Measurements from ENCODE around the gene BIRC2.

Gene BIRC2

GRCh38 chr11:102406099-102406498 lies 59.1 kb downstream of the BIRC2 start:
- H3K9me3 ChIP-seq (ENCODE audit: low read length), result no peaks in the 10 kb centered on the region
- no peaks in the 10 kb centered on the region for H3K9me2 ChIP-seq (ENCODE audit: low read depth, low read length)
- H3K4me2 ChIP-seq (ENCODE audit: low read length), result no peak overlapping the region
- H2AFZ ChIP-seq (ENCODE audit: low read length), result no peak overlapping the region
- peaks cover 17% of the 10 kb centered on the region for H3K4me1 ChIP-seq (ENCODE audit: insufficient read depth, low read length, severe bottlenecking)
- H3K27ac ChIP-seq (ENCODE audit: low read depth, low read length, poor library complexity, severe bottlenecking), result no peak overlapping the region
- H3F3A ChIP-seq (ENCODE audit: insufficient read depth, low read length), result peaks cover 9% of the 10 kb centered on the region
- peaks cover 58% of the 10 kb centered on the region for H3K79me2 ChIP-seq (ENCODE audit: insufficient read depth, low read length)
- H3K27me3 ChIP-seq (ENCODE audit: insufficient read depth, low read length), result no peaks in the 10 kb centered on the region
- no peak overlapping the region for H3K4me3 ChIP-seq (ENCODE audit: low read depth, low read length, poor library complexity, severe bottlenecking)
- TF ChIP-seq CTCF (IDR thresholded peaks at IDR 0.05; ENCODE audit: low read length), result no peak
- TF ChIP-seq EZH2 (IDR thresholded peaks at IDR 0.05; ENCODE audit: borderline replicate concordance, low read length), result no peak
- peaks cover 71% of the 10 kb centered on the region for H3K36me3 ChIP-seq (ENCODE audit: insufficient read depth, low read length)
- no peak overlapping the region for H3K9ac ChIP-seq (ENCODE audit: low read length)
- H4K20me1 ChIP-seq (ENCODE audit: insufficient read depth, low read length), result peaks cover 2% of the 10 kb centered on the region; the same call in 1 of the 2 replicates

DNA sequence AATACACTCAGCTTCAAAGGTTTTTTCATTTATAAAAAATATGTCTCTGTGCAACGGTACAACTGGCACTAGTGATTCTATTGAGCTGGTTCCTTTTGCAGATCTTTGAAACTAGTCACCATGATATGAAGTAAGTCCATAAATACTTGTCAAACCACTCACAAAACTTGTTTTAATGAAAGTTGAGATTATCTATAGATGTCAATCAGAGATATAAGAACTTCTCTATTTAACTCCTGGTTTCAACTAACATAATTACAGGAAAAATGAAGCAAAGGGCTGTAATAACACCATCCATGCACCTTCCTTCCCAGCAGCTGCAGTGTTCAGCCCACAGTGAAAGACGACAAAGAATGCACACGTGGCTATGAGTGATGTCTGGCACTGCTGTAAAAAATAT lies 60.9 kb downstream of the BIRC2 start:
- TF ChIP-seq CTCF (IDR thresholded peaks at IDR 0.05; ENCODE audit: low read length), result no peak
- no peak for TF ChIP-seq EZH2 (IDR thresholded peaks at IDR 0.05; ENCODE audit: borderline replicate concordance, low read length)
- H4K20me1 ChIP-seq (ENCODE audit: insufficient read depth, low read length), result peaks cover 2% of the 10 kb centered on the region; the same call in 1 of the 2 replicates
- H3K79me2 ChIP-seq (ENCODE audit: insufficient read depth, low read length), result peaks cover 76% of the 10 kb centered on the region
- H3K9me2 ChIP-seq (ENCODE audit: low read depth, low read length), result no peaks in the 10 kb centered on the region
- H3K9me3 ChIP-seq (ENCODE audit: low read length), result no peaks in the 10 kb centered on the region
- H3K27ac ChIP-seq (ENCODE audit: low read depth, low read length, poor library complexity, severe bottlenecking), result no peak overlapping the region
- H3F3A ChIP-seq (ENCODE audit: insufficient read depth, low read length), result peaks cover 3% of the 10 kb centered on the region; the same call in 1 of the 2 replicates
- H3K27me3 ChIP-seq (ENCODE audit: insufficient read depth, low read length), result no peaks in the 10 kb centered on the region
- H3K9ac ChIP-seq (ENCODE audit: low read length), result no peak overlapping the region
- no peak overlapping the region for H3K4me2 ChIP-seq (ENCODE audit: low read length)
- H3K4me1 ChIP-seq (ENCODE audit: insufficient read depth, low read length, severe bottlenecking), result peaks cover 17% of the 10 kb centered on the region
- H2AFZ ChIP-seq (ENCODE audit: low read length), result no peak overlapping the region
- H3K4me3 ChIP-seq (ENCODE audit: low read depth, low read length, poor library complexity, severe bottlenecking), result no peak overlapping the region
- peaks cover 56% of the 10 kb centered on the region for H3K36me3 ChIP-seq (ENCODE audit: insufficient read depth, low read length)

DNA sequence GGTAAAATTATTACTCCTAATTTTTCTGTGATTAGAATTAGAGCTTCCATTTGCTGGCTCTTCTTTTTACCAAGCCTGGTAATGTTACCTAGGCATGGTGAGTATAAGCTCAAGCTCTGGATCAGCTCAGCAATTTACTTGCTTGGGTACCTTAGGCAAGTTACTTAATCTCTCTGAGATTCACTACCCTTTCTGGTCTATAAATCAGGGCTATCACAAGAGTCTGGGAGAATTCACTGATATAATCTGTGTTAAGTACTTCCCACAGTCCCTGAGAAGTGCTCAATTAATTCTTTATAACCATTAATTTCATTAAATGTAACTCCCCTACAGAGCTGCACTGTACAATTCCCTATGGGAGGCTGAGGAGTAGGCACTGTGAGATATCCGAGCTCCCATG lies 61.3 kb downstream of the BIRC2 start:
- Histone ChIP-seq H3K27ac (ENCODE audit: low read depth, low read length, poor library complexity, severe bottlenecking) (no peak overlapping the region), H3K79me2 (ENCODE audit: insufficient read depth, low read length) (peaks cover 81% of the 10 kb centered on the region), H3K4me3 (ENCODE audit: low read depth, low read length, poor library complexity, severe bottlenecking) (no peak overlapping the region), H2AFZ (ENCODE audit: low read length) (no peak overlapping the region), H4K20me1 (ENCODE audit: insufficient read depth, low read length) (peaks cover 2% of the 10 kb centered on the region; the same call in 1 of the 2 replicates), H3K4me2 (ENCODE audit: low read length) (no peak overlapping the region), H3K9me3 (ENCODE audit: low read length) (no peaks in the 10 kb centered on the region), H3K9ac (ENCODE audit: low read length) (no peak overlapping the region), H3K36me3 (ENCODE audit: insufficient read depth, low read length) (peaks cover 52% of the 10 kb centered on the region), H3K27me3 (ENCODE audit: insufficient read depth, low read length) (no peaks in the 10 kb centered on the region), H3K4me1 (ENCODE audit: insufficient read depth, low read length, severe bottlenecking) (peaks cover 21% of the 10 kb centered on the region), H3F3A (ENCODE audit: insufficient read depth, low read length) (peaks cover 3% of the 10 kb centered on the region; the same call in 1 of the 2 replicates), H3K9me2 (ENCODE audit: low read depth, low read length) (no peaks in the 10 kb centered on the region)
- TF ChIP-seq EZH2 (IDR thresholded peaks at IDR 0.05; ENCODE audit: borderline replicate concordance, low read length), result no peak
- TF ChIP-seq CTCF (IDR thresholded peaks at IDR 0.05; ENCODE audit: low read length), result no peak

Data from OCI-LY1 (cell line).